ENCODE measurements around the gene KRT86.

DNA sequence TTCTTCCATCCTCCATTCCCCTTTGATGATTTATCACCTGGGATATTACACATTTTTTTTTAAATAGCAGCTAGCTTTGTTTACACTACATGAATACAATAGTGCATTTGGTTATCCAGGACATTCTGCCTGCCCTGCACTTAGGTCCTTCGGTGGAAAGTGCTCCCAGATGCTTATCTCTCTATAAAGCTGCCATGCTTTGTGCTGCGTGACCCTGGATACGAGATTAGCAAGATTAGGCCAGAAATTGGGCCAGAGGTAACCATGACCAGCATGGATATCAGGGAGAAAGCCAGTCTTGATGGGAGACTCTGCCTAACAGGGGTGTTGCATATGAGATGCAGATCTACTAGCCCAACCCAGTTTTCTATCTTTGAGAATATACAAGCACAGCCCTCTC is 58.9 kb downstream of the KRT86 start:
- TF ChIP-seq NANOG (IDR thresholded peaks at IDR 0.05; ENCODE audit: borderline replicate concordance) = no peak
- no peak for TF ChIP-seq POLR2AphosphoS5 (IDR thresholded peaks at IDR 0.05; ENCODE audit: low read depth)
- TF ChIP-seq CTCF (conservative IDR thresholded peaks at IDR 0.05; ENCODE audit: low read depth in 2 of 2) = no peak
- no peak for TF ChIP-seq EZH2 (IDR thresholded peaks at IDR 0.05; ENCODE audit: low read depth, unreplicated experiment)
- no peak for TF ChIP-seq STAT1 (IDR thresholded peaks at IDR 0.05; ENCODE audit: unreplicated experiment)
- no peak for TF ChIP-seq ZNF331 (CRISPR knock-in tag; IDR thresholded peaks at IDR 0.05; ENCODE audit: low read depth)
- TF ChIP-seq, protein P1, sequence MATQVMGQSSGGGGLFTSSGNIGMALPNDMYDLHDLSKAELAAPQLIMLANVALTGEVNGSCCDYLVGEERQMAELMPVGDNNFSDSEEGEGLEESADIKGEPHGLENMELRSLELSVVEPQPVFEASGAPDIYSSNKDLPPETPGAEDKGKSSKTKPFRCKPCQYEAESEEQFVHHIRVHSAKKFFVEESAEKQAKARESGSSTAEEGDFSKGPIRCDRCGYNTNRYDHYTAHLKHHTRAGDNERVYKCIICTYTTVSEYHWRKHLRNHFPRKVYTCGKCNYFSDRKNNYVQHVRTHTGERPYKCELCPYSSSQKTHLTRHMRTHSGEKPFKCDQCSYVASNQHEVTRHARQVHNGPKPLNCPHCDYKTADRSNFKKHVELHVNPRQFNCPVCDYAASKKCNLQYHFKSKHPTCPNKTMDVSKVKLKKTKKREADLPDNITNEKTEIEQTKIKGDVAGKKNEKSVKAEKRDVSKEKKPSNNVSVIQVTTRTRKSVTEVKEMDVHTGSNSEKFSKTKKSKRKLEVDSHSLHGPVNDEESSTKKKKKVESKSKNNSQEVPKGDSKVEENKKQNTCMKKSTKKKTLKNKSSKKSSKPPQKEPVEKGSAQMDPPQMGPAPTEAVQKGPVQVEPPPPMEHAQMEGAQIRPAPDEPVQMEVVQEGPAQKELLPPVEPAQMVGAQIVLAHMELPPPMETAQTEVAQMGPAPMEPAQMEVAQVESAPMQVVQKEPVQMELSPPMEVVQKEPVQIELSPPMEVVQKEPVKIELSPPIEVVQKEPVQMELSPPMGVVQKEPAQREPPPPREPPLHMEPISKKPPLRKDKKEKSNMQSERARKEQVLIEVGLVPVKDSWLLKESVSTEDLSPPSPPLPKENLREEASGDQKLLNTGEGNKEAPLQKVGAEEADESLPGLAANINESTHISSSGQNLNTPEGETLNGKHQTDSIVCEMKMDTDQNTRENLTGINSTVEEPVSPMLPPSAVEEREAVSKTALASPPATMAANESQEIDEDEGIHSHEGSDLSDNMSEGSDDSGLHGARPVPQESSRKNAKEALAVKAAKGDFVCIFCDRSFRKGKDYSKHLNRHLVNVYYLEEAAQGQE (IDR thresholded peaks at IDR 0.05; ENCODE audit: unreplicated experiment) = no peak
- no peak for TF ChIP-seq CREB1 (CRISPR knock-in tag; IDR thresholded peaks at IDR 0.05; ENCODE audit: low read depth)
- no peak for TF ChIP-seq ZNF462 (CRISPR knock-in tag; IDR thresholded peaks at IDR 0.05)
- no peak for TF ChIP-seq JUNB (IDR thresholded peaks at IDR 0.05; ENCODE audit: unreplicated experiment)
- TF ChIP-seq EZH2phosphoT487 (IDR thresholded peaks at IDR 0.05; ENCODE audit: unreplicated experiment) = no peak
